BE2C (cell line): ENCODE data around the gene CDC37.

Source experiments
- DNase-seq: peaks from one replicate; pipeline ENCODE4 v3.0.0-alpha.2; 2020
- H3K27me3 ChIP-seq: fragments of 250-450 bp; sonication (Bioruptor Pico); 2 replicates; pipeline ENCODE4 v1.5.1; 2020; ENCODE audit warnings: mild to moderate bottlenecking
- H3K36me3 ChIP-seq: fragments of 250-450 bp; sonication (Bioruptor Pico); 2 replicates; pipeline ENCODE4 v1.5.1; 2020; ENCODE audit warnings: mild to moderate bottlenecking
- H3K4me1 ChIP-seq: fragments of 250-450 bp; sonication (Bioruptor Pico); 2 replicates; pipeline ENCODE4 v1.5.1; 2020
- H3K4me3 ChIP-seq: 2 replicates; pipeline ENCODE4 v1.5.1; 2011; ENCODE audit warnings: low read depth, low read length
- H3K9me3 ChIP-seq: fragments of 250-450 bp; sonication (Bioruptor Pico); 2 replicates; pipeline ENCODE4 v1.5.1; 2020
- TF ChIP-seq, protein P1 (sequence below): IDR thresholded peaks from 2 replicates; pipeline ENCODE4 v1.5.1; 2012; ENCODE audit warnings: mild to moderate bottlenecking, low read depth, low read length

Gene CDC37

DNA sequence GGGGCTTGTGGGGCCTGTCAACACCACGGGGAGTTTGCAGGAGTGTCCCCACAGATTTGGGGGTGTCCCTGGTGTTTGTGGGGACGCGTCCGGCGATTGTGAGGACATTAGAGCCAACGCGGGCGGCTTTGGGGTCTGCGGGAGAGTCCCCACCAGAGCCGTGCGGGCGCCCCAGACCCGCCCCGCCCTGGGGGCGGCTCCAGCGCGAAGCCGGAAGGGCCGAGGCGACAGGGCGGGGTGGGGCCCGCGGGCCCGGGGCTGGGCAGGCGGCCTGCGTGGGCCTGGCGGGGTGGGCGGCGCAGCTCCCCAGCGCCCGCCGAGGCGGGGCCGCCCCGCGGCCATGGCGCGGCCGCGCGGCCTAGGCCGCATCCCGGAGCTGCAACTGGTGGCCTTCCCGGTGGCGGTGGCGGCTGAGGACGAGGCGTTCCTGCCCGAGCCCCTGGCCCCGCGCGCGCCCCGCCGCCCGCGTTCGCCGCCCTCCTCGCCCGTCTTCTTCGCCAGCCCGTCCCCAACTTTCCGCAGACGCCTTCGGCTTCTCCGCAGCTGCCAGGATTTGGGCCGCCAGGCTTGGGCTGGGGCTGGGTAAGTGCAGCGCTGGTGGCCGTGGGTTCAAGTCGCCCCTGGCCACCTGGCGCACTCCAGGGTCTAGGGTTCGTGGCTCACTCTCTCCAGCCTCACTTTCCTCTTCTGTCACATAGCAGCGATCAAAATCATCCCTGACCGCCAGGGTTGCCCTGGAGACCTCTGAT, 27.3 kb upstream of the CDC37 start:
- TF ChIP-seq, protein P1, sequence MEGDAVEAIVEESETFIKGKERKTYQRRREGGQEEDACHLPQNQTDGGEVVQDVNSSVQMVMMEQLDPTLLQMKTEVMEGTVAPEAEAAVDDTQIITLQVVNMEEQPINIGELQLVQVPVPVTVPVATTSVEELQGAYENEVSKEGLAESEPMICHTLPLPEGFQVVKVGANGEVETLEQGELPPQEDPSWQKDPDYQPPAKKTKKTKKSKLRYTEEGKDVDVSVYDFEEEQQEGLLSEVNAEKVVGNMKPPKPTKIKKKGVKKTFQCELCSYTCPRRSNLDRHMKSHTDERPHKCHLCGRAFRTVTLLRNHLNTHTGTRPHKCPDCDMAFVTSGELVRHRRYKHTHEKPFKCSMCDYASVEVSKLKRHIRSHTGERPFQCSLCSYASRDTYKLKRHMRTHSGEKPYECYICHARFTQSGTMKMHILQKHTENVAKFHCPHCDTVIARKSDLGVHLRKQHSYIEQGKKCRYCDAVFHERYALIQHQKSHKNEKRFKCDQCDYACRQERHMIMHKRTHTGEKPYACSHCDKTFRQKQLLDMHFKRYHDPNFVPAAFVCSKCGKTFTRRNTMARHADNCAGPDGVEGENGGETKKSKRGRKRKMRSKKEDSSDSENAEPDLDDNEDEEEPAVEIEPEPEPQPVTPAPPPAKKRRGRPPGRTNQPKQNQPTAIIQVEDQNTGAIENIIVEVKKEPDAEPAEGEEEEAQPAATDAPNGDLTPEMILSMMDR = no peak
- DNase-seq = peak; percentile 56
- Histone ChIP-seq H3K4me3 (no peak overlapping the region), H3K4me1 (peaks cover 13% of the 10 kb centered on the region), H3K9me3 (no peaks in the 10 kb centered on the region), H3K27me3 (peaks cover 14% of the 10 kb centered on the region; the same call in 1 of the 2 replicates), H3K36me3 (no peaks in the 10 kb centered on the region)

DNA sequence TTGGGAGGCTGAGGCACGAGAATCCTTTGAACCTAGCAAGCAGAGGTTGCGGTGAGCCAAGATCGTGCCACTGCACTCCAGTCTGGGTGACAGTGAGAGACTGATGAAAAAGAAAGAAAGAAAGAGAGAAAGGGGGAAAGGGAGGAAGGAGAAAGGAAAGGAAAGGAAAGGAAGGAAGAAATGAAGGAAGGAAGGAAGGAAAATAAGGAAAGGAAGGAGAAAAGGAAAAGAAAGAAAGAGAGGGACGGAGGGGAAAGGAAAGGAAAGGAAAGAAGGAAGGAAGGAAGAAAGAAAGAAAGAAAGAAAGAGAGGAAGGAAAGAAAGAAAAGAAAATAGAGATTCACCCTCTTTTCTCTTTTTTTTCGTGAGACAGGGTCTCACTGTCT, 25.6 kb upstream of the CDC37 start:
- H3K27me3 ChIP-seq = peaks cover 14% of the 10 kb centered on the region; the same call in 1 of the 2 replicates
- DNase-seq = no peak

DNA sequence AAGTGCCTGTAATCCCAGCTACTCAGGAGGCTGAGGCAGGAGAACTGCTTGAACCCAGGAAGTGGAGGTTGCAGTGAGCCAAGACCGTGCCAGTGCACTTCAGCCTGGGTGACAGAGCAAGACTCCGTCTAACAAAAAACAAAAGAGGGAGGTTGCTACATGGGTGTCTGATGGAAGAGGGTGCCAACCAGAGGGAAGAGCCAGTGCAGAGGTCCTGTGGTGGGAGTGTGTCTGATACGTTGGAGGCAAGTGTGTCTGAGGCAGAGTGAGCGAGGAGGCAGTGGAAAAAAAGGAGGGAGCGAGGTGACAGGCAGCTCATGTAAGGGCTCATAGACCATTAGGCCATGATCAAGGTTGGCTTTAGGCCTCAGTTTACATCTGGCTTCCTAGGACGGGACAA, 23.8 kb upstream of the CDC37 start:
- Histone ChIP-seq H3K27me3 (peaks cover 11% of the 10 kb centered on the region; the same call in 1 of the 2 replicates), H3K9me3 (no peaks in the 10 kb centered on the region), H3K4me1 (peaks cover 4% of the 10 kb centered on the region), H3K36me3 (no peaks in the 10 kb centered on the region), H3K4me3 (no peak overlapping the region)
- TF ChIP-seq, protein P1 = no peak
- DNase-seq = no peak

More for the DNA sequence above, 25.6 kb upstream of the CDC37 start:
- TF ChIP-seq, protein P1 = no peak
- Histone ChIP-seq H3K36me3 (no peaks in the 10 kb centered on the region), H3K9me3 (no peaks in the 10 kb centered on the region), H3K4me1 (peaks cover 17% of the 10 kb centered on the region), H3K4me3 (no peak overlapping the region)

DNA sequence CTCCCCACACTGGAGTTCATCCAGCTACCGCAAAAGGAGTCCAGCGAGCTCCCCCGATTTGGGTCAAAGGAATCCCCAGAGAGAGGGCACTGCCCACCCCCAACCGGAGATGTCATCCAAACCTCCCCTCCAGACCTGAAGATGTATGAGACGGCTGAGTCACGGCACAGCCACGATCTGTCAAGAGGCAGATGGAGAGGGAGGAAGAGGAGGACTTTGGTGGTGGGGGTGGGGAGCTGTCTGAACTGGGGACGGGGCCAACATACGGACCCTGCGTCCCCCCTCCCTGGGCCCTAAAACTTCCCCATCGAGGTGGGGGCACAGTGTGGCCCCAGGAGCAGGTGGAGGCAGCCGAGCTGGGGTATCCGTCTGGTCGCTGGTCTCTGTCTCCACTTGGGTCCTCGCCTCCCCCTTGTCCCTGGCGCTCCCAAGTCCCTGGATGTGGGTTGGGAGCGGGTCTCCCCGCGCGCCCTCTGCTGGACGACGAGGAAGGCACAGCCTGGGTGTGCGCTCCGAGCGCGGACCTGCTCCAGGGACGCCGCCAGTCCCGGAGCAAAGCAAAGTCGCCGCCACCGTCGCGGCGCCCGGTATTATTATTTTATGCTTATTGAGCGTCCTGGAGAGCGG, 20.8 kb upstream of the CDC37 start:
- TF ChIP-seq, protein P1 = peak; percentile 83
- Histone ChIP-seq H3K27me3 (no peaks in the 10 kb centered on the region), H3K36me3 (no peaks in the 10 kb centered on the region), H3K4me1 (peaks cover 8% of the 10 kb centered on the region), H3K4me3 (peak overlapping the region; percentile 56), H3K9me3 (no peaks in the 10 kb centered on the region)
- peak; percentile 91 for DNase-seq

DNA sequence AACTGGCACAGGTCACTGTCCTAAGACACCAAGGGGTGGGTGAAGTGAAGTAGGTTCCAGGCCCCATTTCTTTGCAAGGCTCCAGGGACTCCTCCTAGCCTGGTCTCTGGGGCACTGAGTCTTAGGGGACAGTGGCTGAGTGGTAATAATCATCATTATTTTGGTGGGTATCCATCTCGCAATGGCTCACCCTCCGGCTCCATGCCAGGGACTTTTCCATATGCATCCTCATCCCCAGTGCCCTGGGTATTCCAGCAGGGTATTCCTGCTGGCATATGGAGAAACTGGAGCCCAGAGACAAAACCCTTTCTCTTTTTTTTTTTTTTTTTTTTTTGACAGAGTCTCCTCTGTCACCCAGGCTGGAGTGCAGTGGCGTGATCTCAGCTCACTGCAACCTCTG, 19.5 kb upstream of the CDC37 start:
- DNase-seq = no peak
- Histone ChIP-seq H3K27me3 (no peaks in the 10 kb centered on the region), H3K36me3 (no peaks in the 10 kb centered on the region), H3K9me3 (no peaks in the 10 kb centered on the region), H3K4me1 (peaks cover 8% of the 10 kb centered on the region), H3K4me3 (no peak overlapping the region)
- TF ChIP-seq, protein P1 = no peak

DNA sequence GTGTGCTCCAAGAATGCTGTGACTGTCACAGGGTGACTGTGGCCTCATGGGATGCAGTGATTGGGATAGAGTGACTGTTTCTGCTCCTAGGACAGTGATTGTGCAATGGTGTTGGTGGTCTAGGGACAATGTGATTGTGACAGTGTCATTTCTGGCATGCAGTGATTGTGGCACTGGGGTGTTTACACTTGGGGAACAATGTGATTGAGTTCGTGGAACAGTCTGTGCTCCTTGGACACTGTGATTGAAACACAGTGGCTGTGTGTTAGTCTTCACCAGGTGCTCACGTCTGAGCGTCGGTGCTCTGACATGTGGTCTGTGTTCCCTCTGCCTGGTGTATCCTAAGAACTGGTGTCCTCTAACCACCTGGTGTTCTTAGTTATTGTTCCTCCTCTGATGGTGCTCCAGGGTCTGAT, 18.7 kb upstream of the CDC37 start:
- Histone ChIP-seq H3K4me1 (peaks cover 8% of the 10 kb centered on the region), H3K36me3 (no peaks in the 10 kb centered on the region), H3K27me3 (no peaks in the 10 kb centered on the region), H3K9me3 (no peaks in the 10 kb centered on the region), H3K4me3 (peak overlapping the region; percentile 99)
- DNase-seq = no peak
- TF ChIP-seq, protein P1 = no peak
